K562 (cell line): Measurements from ENCODE around the gene BTG2.

Experiments used
- ADNP ChIP-seq: fragments of 200-800 bp; sonication (Bioruptor generic); IDR thresholded peaks from 2 replicates; pipeline ENCODE4 v1.6.1; 2016; ENCODE audit warnings: missing genetic modification characterization, missing compliant biosample characterization
- CHD2 ChIP-seq: IDR thresholded peaks from 2 replicates; pipeline ENCODE4 v1.6.1; 2011; ENCODE audit warnings: low read depth, low read length
- SMARCA5 ChIP-seq: fragments of 450-650 bp; IDR thresholded peaks from 2 replicates; pipeline ENCODE4 v1.6.1; 2016
- XRCC3 ChIP-seq: fragments of 450-650 bp; IDR thresholded peaks from 2 replicates; pipeline ENCODE4 v1.6.1; 2017; ENCODE audit warnings: mild to moderate bottlenecking, moderate library complexity
- TF ChIP-seq, protein P1 (sequence below), 2 experiments: IDR thresholded peaks; 2 replicates each; pipeline ENCODE4 v1.6.1; 2012; ENCODE audit warnings: improper control_type of control experiment in 2 of 2, low read depth in 2 of 2, low read length in 2 of 2, borderline replicate concordance in 1 of 2
- TF ChIP-seq, protein P2 (sequence below), 3 experiments: IDR thresholded peaks in 2 of 3; conservative IDR thresholded peaks in 1 of 3; 2 replicates each; pipeline ENCODE4 v1.5.1; 2011 to 2012; ENCODE audit warnings: low read length in 3 of 3, mild to moderate bottlenecking in 3 of 3, control low read depth in 2 of 3, improper control_type of control experiment in 1 of 3, inconsistent platforms in 1 of 3, low read depth in 1 of 3, mixed read lengths in 1 of 3, moderate library complexity in 1 of 3; ENCODE audit not compliant: insufficient read depth in 2 of 3
- TF ChIP-seq, protein P3 (sequence below): sonication (generic); formaldehyde crosslinking; IDR thresholded peaks from 2 replicates; pipeline ENCODE4 v1.9.0; 2022; ENCODE audit warnings: mild to moderate bottlenecking, missing genetic modification reagents

DNA sequence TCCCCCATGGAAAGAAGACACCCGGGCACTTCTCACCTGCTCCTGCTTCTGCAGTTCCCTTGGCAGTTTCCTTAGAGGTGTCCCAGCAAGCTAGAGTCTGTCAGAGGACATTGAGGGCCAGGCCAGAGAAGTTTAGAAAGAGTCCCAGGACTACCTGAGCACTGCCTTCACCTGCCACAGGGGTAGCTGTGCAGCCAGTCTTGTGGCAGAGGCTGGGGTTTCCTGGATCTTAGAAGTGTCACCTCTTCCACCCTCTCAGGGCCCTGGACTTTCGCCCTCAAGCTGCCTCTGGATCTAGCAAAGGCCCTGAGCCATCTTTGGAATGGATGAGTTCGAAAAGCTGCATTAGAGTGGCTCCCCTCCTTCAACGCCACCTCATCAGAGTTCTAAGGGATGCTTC lies 34.9 kb upstream of the BTG2 start:
- TF ChIP-seq, protein P1, sequence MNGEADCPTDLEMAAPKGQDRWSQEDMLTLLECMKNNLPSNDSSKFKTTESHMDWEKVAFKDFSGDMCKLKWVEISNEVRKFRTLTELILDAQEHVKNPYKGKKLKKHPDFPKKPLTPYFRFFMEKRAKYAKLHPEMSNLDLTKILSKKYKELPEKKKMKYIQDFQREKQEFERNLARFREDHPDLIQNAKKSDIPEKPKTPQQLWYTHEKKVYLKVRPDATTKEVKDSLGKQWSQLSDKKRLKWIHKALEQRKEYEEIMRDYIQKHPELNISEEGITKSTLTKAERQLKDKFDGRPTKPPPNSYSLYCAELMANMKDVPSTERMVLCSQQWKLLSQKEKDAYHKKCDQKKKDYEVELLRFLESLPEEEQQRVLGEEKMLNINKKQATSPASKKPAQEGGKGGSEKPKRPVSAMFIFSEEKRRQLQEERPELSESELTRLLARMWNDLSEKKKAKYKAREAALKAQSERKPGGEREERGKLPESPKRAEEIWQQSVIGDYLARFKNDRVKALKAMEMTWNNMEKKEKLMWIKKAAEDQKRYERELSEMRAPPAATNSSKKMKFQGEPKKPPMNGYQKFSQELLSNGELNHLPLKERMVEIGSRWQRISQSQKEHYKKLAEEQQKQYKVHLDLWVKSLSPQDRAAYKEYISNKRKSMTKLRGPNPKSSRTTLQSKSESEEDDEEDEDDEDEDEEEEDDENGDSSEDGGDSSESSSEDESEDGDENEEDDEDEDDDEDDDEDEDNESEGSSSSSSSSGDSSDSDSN (IDR thresholded peaks at IDR 0.05; ENCODE audit: borderline replicate concordance in 1 of 2, low read depth in 2 of 2, low read length in 2 of 2): no peak
- TF ChIP-seq ADNP: no peak
- TF ChIP-seq CHD2: no peak
- no peak for TF ChIP-seq XRCC3
- TF ChIP-seq, protein P2, sequence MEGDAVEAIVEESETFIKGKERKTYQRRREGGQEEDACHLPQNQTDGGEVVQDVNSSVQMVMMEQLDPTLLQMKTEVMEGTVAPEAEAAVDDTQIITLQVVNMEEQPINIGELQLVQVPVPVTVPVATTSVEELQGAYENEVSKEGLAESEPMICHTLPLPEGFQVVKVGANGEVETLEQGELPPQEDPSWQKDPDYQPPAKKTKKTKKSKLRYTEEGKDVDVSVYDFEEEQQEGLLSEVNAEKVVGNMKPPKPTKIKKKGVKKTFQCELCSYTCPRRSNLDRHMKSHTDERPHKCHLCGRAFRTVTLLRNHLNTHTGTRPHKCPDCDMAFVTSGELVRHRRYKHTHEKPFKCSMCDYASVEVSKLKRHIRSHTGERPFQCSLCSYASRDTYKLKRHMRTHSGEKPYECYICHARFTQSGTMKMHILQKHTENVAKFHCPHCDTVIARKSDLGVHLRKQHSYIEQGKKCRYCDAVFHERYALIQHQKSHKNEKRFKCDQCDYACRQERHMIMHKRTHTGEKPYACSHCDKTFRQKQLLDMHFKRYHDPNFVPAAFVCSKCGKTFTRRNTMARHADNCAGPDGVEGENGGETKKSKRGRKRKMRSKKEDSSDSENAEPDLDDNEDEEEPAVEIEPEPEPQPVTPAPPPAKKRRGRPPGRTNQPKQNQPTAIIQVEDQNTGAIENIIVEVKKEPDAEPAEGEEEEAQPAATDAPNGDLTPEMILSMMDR (IDR thresholded peaks at IDR 0.05 in 2 of 3, conservative IDR thresholded peaks at IDR 0.05 in 1 of 3; ENCODE audit: insufficient read depth in 2 of 3, low read depth in 1 of 3, low read length in 3 of 3): no peak
- TF ChIP-seq, protein P3, sequence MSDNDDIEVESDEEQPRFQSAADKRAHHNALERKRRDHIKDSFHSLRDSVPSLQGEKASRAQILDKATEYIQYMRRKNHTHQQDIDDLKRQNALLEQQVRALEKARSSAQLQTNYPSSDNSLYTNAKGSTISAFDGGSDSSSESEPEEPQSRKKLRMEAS (CRISPR knock-in tag): 0 out of 2 replicates have a peak, but pooled peaks have one; percentile 15
- no peak for TF ChIP-seq SMARCA5
